ENCODE results near the gene SLC37A4. TPM values are rescaled to one million over a fixed set of nuclear protein-coding genes. Genes with fewer than 3 reads are reported as not detected.
A peak's percentile ranks its signal among the peaks of the same experiment; 100 is the strongest.

The SLC37A4 gene
- total and polyA plus RNA-seq, 2 of the 13 experiments (the other 11 are each of a cell fraction or from before 2014, with no cell fraction given): 43.0 to 56.1 TPM

GRCh38 chr11:119030329-119031047 lies at the start of gene SLC37A4 (continued):
- no peak for TF ChIP-seq CCAR2 (optimal IDR thresholded peaks at IDR 0.05; ENCODE audit: low read depth, low read length)
- TF ChIP-seq GATA4 (IDR thresholded peaks at IDR 0.05; ENCODE audit: borderline replicate concordance, low read depth): peak; percentile 65
- no peak; the same call in 1 of the 2 replicates for TF ChIP-seq ZNF3 (CRISPR knock-in tag; IDR thresholded peaks at IDR 0.05)
- peak; percentile 48; the same call in 1 of the 2 replicates for TF ChIP-seq MNT (IDR thresholded peaks at IDR 0.05)
- TF ChIP-seq POLR2AphosphoS2 (IDR thresholded peaks at IDR 0.05; ENCODE audit: low read depth, low read length): no peak
- peak; percentile 89 for TF ChIP-seq MYC (CRISPR knock-in tag; IDR thresholded peaks at IDR 0.05; ENCODE audit: borderline replicate concordance)
- no peak for TF ChIP-seq LCORL (IDR thresholded peaks at IDR 0.05)
- TF ChIP-seq LCORL (CRISPR knock-in tag; IDR thresholded peaks at IDR 0.05): peak; percentile 50; the same call in 1 of the 2 replicates
- no peak for TF ChIP-seq DDIT3 (CRISPR knock-in tag; IDR thresholded peaks at IDR 0.05)
- TF ChIP-seq GATAD2A (CRISPR knock-in tag; IDR thresholded peaks at IDR 0.05): peak; percentile 73
- 0 out of 2 replicates have a peak, but pooled peaks have one; percentile 56 for TF ChIP-seq ZNF674 (CRISPR knock-in tag; IDR thresholded peaks at IDR 0.05; ENCODE audit: low read depth)
- peak; percentile 79 for TF ChIP-seq HDAC2 (CRISPR knock-in tag; IDR thresholded peaks at IDR 0.05)
- TF ChIP-seq KDM4B (CRISPR knock-in tag; IDR thresholded peaks at IDR 0.05): 0 out of 2 replicates have a peak, but pooled peaks have one; percentile 13
- TF ChIP-seq ZNF615 (CRISPR knock-in tag; IDR thresholded peaks at IDR 0.05; ENCODE audit: borderline replicate concordance): no peak
- peak; percentile 70; the same call in 1 of the 2 replicates for TF ChIP-seq MIXL1 (CRISPR knock-in tag; IDR thresholded peaks at IDR 0.05)
- TF ChIP-seq ZHX1 (CRISPR knock-in tag; IDR thresholded peaks at IDR 0.05; ENCODE audit: low read depth): peak; percentile 62; the same call in 1 of the 2 replicates
- TF ChIP-seq GMEB2 (CRISPR knock-in tag; IDR thresholded peaks at IDR 0.05; ENCODE audit: low read depth): peak; percentile 50; the same call in 1 of the 2 replicates
- no peak for TF ChIP-seq ZNF570 (CRISPR knock-in tag; IDR thresholded peaks at IDR 0.05; ENCODE audit: borderline replicate concordance)
- TF ChIP-seq ZNF792 (CRISPR knock-in tag; IDR thresholded peaks at IDR 0.05): peak; percentile 77; the same call in 1 of the 2 replicates
- TF ChIP-seq ZSCAN9 (CRISPR knock-in tag; IDR thresholded peaks at IDR 0.05; ENCODE audit: borderline replicate concordance): peak; percentile 91
- 0 out of 2 replicates have a peak, but pooled peaks have one; percentile 63 for TF ChIP-seq TSC22D2 (CRISPR knock-in tag; IDR thresholded peaks at IDR 0.05; ENCODE audit: borderline replicate concordance)

Measured in HepG2 (cell line).